Measurements from ENCODE around the gene LTBP4.

The LTBP4 gene

DNA sequence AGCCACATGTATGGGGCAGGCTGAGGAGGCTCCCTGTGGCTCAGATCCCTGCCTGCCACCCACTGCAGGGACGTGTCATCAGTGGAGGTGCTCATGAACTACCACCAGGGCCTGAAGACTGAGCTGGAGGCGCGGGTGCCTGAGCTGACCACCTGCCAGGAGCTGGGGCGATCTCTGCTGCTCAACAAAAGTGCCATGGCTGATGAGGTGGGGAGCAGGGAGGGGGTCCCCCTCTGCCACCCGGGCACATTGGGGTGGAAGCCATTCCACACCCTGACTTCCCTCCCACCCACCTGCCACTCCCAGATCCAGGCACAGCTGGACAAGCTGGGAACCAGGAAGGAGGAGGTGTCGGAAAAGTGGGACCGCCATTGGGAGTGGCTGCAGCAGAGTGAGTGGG lies 35.8 kb upstream of the LTBP4 start:
- Histone ChIP-seq H3K4me1 (ENCODE audit: control insufficient read depth, insufficient read depth, low read length) (no peaks in the 10 kb centered on the region), H3K27me3 (ENCODE audit: control insufficient read depth, insufficient read depth, low read length) (peaks cover 66% of the 10 kb centered on the region), H3K36me3 (ENCODE audit: control insufficient read depth, insufficient read depth, low read length) (no peaks in the 10 kb centered on the region), H3K9me3 (ENCODE audit: control insufficient read depth, insufficient read depth, low read length) (no peaks in the 10 kb centered on the region), H3K4me3 (ENCODE audit: low read depth, low read length) (no peak overlapping the region), H3K9ac (ENCODE audit: low read depth, low read length) (no peak overlapping the region)

DNA sequence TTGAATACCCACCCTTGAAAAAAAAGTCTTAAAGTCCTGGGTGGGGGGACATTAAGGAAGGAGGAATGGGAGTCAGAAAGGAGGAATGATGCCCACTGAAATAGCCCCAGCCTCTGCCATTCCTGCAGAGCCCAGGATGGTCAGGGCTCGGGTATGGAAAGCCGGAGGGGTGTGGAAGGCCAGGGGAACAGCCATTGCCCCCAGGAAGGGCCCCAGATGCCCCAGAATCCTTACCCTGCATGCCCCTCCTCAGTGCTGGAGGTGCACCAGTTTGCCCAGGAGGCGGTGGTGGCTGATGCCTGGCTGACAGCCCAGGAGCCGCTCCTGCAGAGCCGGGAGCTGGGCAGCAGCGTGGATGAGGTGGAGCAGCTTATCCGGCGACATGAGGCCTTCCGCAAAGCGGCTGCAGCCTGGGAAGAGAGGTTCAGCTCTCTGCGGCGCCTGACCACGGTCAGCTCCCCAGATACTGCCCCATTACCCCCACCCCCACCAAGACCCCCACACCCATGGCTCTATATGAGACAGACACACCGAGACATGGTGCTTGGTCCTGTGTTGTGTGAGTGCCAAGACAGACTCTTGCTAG lies 35.2 kb upstream of the LTBP4 start:
- Histone ChIP-seq H3K9ac (ENCODE audit: low read depth, low read length) (no peak overlapping the region), H3K27me3 (ENCODE audit: control insufficient read depth, insufficient read depth, low read length) (peaks cover 64% of the 10 kb centered on the region), H3K4me1 (ENCODE audit: control insufficient read depth, insufficient read depth, low read length) (no peaks in the 10 kb centered on the region), H3K9me3 (ENCODE audit: control insufficient read depth, insufficient read depth, low read length) (no peaks in the 10 kb centered on the region), H3K4me3 (ENCODE audit: low read depth, low read length) (no peak overlapping the region), H3K36me3 (ENCODE audit: control insufficient read depth, insufficient read depth, low read length) (no peaks in the 10 kb centered on the region)

DNA sequence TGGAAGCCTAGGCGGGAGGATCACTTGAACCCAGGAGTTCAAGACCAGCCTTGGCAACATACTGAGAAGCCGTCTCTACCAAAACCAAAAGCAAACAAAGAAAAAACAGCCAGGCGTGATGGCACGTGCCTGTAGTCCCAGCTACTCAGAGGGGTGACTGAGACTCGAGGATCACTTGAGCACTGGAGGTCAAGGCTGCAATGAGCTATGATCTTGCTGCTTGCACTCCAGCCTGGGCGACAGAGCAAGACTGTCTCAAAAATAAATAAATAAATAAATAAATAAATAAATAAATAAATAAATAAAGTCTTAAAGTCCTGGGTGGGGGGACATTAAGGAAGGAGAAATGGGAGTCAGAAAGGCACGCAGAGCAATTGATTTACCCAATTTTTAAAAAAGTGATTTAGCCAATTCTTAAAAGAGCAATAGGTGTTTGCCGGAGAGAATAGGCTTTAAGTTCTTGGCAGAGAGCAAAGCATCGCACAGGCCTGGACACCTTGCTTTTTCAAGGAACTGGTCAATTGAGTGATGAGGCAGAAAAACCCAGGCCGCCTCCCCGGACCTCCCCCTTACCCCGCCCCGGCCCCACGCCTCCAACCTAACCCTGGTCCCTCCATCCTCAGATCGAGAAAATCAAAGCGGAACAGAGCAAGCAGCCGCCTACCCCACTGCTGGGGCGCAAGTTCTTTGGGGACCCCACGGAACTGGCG lies 34.0 kb upstream of the LTBP4 start:
- Histone ChIP-seq H3K27me3 (ENCODE audit: control insufficient read depth, insufficient read depth, low read length) (peaks cover 65% of the 10 kb centered on the region), H3K9ac (ENCODE audit: low read depth, low read length) (no peak overlapping the region), H3K9me3 (ENCODE audit: control insufficient read depth, insufficient read depth, low read length) (no peaks in the 10 kb centered on the region), H3K36me3 (ENCODE audit: control insufficient read depth, insufficient read depth, low read length) (no peaks in the 10 kb centered on the region), H3K4me3 (ENCODE audit: low read depth, low read length) (peak overlapping the region; percentile 49), H3K4me1 (ENCODE audit: control insufficient read depth, insufficient read depth, low read length) (no peaks in the 10 kb centered on the region)

DNA sequence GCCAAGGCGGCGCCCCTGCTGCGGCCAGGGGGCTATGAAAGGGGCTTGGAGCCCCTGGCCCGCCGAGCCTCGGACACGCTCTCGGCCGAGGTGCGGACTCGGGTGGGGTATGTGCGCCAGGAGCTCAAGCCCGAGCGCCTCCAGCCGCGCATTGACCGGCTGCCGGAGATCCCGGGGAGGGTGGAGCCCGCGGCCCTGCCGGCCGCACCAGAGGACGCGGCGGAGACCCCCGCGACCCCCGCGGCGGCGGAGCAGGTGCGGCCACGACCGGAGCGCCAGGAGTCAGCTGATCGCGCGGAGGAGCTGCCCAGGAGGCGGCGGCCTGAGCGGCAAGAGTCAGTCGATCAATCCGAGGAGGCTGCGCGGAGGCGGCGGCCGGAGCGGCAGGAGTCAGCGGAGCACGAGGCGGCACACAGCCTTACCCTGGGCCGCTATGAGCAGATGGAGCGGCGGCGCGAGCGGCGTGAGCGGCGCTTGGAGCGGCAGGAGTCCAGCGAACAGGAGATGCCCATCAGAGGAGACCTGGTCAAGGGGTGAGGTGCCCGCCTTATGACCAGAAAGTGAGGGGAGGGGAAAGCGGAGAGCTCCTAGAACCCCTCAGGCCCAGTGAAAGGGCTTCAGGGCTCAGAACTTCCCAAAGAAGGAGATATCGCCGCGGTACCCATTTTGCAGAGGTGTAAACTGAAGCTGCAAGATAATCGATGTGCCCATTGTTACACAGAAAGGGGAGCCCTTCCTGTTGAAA lies 33.2 kb upstream of the LTBP4 start:
- Histone ChIP-seq H3K9ac (ENCODE audit: low read depth, low read length) (no peak overlapping the region), H3K36me3 (ENCODE audit: control insufficient read depth, insufficient read depth, low read length) (no peaks in the 10 kb centered on the region), H3K9me3 (ENCODE audit: control insufficient read depth, insufficient read depth, low read length) (no peaks in the 10 kb centered on the region), H3K4me1 (ENCODE audit: control insufficient read depth, insufficient read depth, low read length) (no peaks in the 10 kb centered on the region), H3K27me3 (ENCODE audit: control insufficient read depth, insufficient read depth, low read length) (peaks cover 64% of the 10 kb centered on the region), H3K4me3 (ENCODE audit: low read depth, low read length) (peak overlapping the region; percentile 49)

DNA sequence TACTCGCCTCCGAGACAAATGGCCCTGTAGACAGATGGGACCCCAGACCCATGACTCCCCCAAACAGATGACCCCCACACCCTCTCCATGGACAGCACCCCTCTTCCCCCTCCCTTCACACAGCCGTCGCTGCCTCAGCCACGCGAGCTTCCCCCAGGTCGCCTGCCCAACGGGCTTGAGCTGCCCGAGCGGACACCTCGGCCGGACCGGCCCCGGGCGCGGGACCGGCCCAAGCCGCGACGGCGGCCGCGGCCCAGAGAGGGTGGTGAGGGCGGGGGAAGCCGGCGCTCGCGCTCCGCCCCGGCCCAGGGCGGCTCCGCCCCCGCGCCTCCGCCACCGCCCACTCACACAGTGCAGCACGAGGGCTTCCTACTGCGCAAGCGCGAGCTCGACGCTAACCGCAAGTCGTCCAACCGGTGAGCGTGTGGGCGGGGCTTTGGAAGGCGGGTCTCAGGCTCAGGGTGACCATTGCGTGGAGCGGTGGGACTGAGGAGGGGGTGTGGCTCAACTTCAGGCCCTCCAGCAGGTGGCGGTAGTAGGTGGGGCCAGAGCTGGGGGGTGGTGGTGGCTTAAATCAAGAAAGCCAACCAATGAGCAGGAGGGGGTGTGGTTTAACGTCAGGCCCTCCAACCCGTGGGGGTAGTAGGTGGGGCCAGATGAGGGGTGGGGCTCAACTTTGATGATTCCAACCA lies 30.7 kb upstream of the LTBP4 start:
- Histone ChIP-seq H3K4me3 (ENCODE audit: low read depth, low read length) (peak overlapping the region; percentile 65), H3K27me3 (ENCODE audit: control insufficient read depth, insufficient read depth, low read length) (peaks cover 52% of the 10 kb centered on the region)

DNA sequence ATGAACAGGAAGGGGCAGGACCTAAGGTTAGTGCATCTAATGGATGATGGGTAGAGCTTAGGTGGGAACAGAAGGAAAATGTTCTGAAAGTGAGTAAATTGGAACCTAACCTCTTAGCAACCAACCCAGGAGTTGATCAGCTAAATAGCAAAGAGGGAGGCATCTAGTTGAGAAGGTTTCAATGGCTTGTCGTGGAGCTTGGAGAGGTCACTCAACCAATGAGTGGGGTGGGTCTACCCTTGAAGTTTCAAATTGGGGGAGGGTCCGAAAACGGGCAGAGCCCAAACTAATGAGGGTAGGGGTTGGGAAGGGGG lies 30.2 kb upstream of the LTBP4 start:
- H3K36me3 ChIP-seq (ENCODE audit: control insufficient read depth, insufficient read depth, low read length), result no peaks in the 10 kb centered on the region
- peak overlapping the region; percentile 36 for H3K4me3 ChIP-seq (ENCODE audit: low read depth, low read length)
- peaks cover 47% of the 10 kb centered on the region for H3K27me3 ChIP-seq (ENCODE audit: control insufficient read depth, insufficient read depth, low read length)
- H3K9ac ChIP-seq (ENCODE audit: low read depth, low read length), result no peak overlapping the region
- no peaks in the 10 kb centered on the region for H3K4me1 ChIP-seq (ENCODE audit: control insufficient read depth, insufficient read depth, low read length)
- no peaks in the 10 kb centered on the region for H3K9me3 ChIP-seq (ENCODE audit: control insufficient read depth, insufficient read depth, low read length)

More for the DNA sequence above, 30.7 kb upstream of the LTBP4 start:
- Histone ChIP-seq H3K9ac (ENCODE audit: low read depth, low read length) (no peak overlapping the region), H3K36me3 (ENCODE audit: control insufficient read depth, insufficient read depth, low read length) (no peaks in the 10 kb centered on the region), H3K4me1 (ENCODE audit: control insufficient read depth, insufficient read depth, low read length) (no peaks in the 10 kb centered on the region), H3K9me3 (ENCODE audit: control insufficient read depth, insufficient read depth, low read length) (no peaks in the 10 kb centered on the region)

DNA sequence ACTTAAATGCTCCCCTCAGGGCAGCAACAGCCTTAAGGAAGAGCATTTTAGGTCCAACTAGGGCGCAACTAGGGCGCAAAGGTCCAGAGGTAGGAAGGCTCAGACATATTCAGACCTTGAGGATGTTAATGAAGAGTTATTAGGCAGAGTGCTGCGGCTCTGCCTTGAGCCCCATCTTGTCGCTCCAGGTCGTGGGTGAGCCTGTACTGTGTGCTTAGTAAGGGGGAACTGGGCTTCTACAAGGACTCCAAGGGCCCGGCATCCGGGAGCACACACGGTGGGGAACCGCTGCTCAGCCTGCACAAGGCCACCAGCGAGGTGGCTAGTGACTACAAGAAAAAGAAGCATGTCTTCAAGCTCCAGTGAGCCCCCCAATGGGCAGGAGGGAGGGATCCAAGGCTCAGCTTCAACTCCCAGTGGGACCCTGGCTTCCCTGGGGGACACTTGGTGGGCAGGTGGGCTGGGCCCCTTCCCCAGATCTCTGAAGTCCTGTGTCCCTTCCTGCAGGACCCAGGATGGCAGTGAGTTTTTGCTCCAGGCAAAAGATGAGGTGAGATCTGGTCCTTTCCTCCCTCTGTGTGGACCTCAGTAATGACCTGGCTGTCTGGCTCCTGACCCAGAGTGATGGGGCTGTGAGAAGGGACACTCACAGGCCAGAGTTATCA lies 29.2 kb upstream of the LTBP4 start:
- Histone ChIP-seq H3K4me1 (ENCODE audit: control insufficient read depth, insufficient read depth, low read length) (no peaks in the 10 kb centered on the region), H3K36me3 (ENCODE audit: control insufficient read depth, insufficient read depth, low read length) (no peaks in the 10 kb centered on the region), H3K9ac (ENCODE audit: low read depth, low read length) (no peak overlapping the region), H3K9me3 (ENCODE audit: control insufficient read depth, insufficient read depth, low read length) (no peaks in the 10 kb centered on the region), H3K4me3 (ENCODE audit: low read depth, low read length) (no peak overlapping the region), H3K27me3 (ENCODE audit: control insufficient read depth, insufficient read depth, low read length) (peaks cover 37% of the 10 kb centered on the region)

DNA sequence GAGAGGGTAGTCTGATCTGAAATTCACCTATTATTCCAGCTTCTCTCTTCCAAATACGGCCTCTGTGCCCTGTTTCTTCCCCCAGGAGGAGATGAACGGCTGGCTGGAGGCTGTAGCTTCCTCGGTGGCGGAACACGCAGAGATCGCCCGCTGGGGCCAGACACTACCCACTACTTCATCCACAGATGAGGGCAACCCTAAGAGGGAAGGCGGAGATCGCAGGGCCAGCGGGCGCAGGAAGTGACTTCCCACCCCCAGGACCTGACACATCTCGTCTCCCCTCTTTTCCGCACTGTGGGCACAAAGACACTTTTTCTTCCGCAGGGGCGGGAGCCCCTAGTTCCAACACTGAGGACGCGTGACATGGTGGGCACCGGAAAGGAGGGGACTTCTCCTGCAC lies 25.8 kb upstream of the LTBP4 start:
- H3K27me3 ChIP-seq (ENCODE audit: control insufficient read depth, insufficient read depth, low read length), result peaks cover 4% of the 10 kb centered on the region
- peaks cover 3% of the 10 kb centered on the region for H3K4me1 ChIP-seq (ENCODE audit: control insufficient read depth, insufficient read depth, low read length)
- H3K36me3 ChIP-seq (ENCODE audit: control insufficient read depth, insufficient read depth, low read length), result peaks cover 3% of the 10 kb centered on the region
- H3K9ac ChIP-seq (ENCODE audit: low read depth, low read length), result no peak overlapping the region
- H3K9me3 ChIP-seq (ENCODE audit: control insufficient read depth, insufficient read depth, low read length), result no peaks in the 10 kb centered on the region
- H3K4me3 ChIP-seq (ENCODE audit: low read depth, low read length), result peak overlapping the region; percentile 94

DNA sequence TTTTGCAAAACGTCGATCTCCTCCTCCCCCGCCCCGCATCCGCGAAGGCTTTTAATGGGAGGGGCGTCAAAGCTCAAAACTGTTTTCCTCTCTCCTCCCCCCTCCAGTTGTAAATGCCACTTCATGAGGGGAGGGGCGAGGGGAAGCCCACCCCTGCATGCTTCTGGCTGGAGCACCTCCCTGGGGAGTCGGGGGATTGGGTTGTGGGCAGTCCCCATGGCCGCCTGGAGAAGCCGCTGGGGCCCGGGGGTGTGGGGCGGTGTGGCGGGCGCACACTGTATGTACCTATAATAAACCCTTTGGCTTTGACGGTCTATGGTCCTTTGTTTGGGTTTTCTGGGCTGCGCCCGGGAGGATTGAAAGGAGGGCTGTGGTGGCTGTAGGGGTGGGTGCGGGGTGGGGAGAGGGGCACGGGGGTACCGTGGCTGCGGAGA lies 25.0 kb upstream of the LTBP4 start:
- Histone ChIP-seq H3K4me3 (ENCODE audit: low read depth, low read length) (peak overlapping the region; percentile 94), H3K9me3 (ENCODE audit: control insufficient read depth, insufficient read depth, low read length) (no peaks in the 10 kb centered on the region), H3K4me1 (ENCODE audit: control insufficient read depth, insufficient read depth, low read length) (peaks cover 3% of the 10 kb centered on the region), H3K36me3 (ENCODE audit: control insufficient read depth, insufficient read depth, low read length) (peaks cover 7% of the 10 kb centered on the region), H3K9ac (ENCODE audit: low read depth, low read length) (peak overlapping the region; percentile 37), H3K27me3 (ENCODE audit: control insufficient read depth, insufficient read depth, low read length) (peaks cover 3% of the 10 kb centered on the region)

DNA sequence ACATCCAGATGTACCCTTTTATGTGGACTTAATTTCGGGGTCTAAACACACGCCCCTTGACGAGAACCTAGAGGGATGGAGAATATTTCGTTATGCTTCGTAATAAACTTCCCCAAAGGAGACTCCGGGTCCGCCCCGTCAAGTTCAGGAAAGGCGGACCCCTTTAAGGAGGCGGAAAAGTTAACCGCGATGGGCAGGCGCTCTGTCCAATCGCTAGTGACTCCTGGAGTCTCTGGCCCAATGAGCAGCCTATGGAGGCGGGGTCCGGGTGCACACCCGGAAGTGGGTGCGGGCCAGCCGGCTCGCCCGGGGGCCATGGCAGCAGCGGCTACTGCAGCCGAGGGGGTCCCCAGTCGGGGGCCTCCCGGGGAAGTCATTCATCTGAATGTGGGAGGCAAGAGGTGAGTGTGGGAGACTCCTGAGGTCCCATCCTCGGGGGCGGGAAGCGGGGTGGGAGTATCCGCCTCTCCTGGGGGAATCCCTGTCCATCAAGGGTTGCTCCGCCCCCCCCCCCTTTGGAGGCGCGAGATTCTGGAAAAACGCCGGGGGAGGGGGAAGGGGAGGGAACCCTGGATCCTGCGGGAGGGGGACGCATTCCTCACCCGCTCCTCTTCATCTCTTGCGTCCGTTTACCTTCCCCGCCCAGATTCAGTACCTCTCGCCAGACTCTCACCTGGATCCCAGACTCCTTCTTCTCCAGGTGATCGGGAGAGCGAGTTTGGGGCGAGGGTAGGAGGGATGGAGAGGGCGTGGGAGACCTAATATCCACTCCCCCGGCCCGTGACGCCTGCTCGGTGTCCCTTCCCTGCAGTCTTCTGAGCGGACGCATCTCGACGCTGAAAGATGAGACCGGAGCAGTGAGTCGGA lies 24.4 kb upstream of the LTBP4 start, which contains the start of gene SHKBP1:
Gene SHKBP1 (plus strand): TSS at position 289 of the 867 bp plus-strand sequence. CDS start 27 bp downstream, at position 316.
- Histone ChIP-seq H3K4me1 (ENCODE audit: control insufficient read depth, insufficient read depth, low read length) (peaks cover 3% of the 10 kb centered on the region), H3K4me3 (ENCODE audit: low read depth, low read length) (peak within 1 kb of the TSS; percentile 94)

More for the DNA sequence above, 24.4 kb upstream of the LTBP4 start, which contains the start of gene SHKBP1:
- Histone ChIP-seq H3K9ac (ENCODE audit: low read depth, low read length) (peak within 1 kb of the TSS; percentile 70), H3K27me3 (ENCODE audit: control insufficient read depth, insufficient read depth, low read length) (no peaks in the 10 kb centered on the region), H3K36me3 (ENCODE audit: control insufficient read depth, insufficient read depth, low read length) (peaks cover 11% of the 10 kb centered on the region), H3K9me3 (ENCODE audit: control insufficient read depth, insufficient read depth, low read length) (no peaks in the 10 kb centered on the region)

All from iPS-15b (cell line).